DOHH2 (cell line): ENCODE results near the gene PRDM5.

Source experiments
- CTCF ChIP-seq: fragments of 200-600 bp; sonication (generic); IDR thresholded peaks from one replicate; pipeline ENCODE4 v1.5.1; 2014; ENCODE audit warnings: antibody characterized with exemption, mild to moderate bottlenecking, low read depth, low read length; ENCODE audit not compliant: poor library complexity, severe bottlenecking
- EZH2phosphoT487 ChIP-seq: fragments of 200-600 bp; sonication (generic); IDR thresholded peaks from 2 replicates; pipeline ENCODE4 v1.6.1; 2017; ENCODE audit warnings: borderline replicate concordance, mild to moderate bottlenecking, antibody characterized with exemption, low read length, moderate library complexity, mixed read lengths

DNA sequence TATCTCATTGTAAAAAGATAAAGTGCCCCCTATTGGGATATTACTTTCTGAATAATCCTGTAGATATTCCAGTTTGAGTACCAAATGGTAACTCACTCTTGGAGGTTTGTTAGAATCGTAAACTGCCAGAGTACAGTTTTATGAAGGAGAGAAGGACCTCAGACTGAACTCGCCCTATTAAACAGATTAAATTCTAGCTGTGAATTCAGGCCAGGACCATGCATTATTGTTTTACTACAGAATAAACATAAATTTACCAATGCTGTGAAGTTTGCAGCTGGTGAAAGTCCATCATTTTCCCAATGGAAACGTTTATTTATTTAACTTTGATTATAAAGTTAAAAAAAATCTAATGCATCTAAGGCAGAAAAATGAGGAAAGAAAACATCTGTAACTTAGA lies 20.2 kb upstream of the PRDM5 start:
- TF ChIP-seq CTCF (no peak), EZH2phosphoT487 (no peak)
